ENCODE measurements around the gene STRN. TPM values are rescaled to one million over a fixed set of nuclear protein-coding genes. Genes with fewer than 3 reads are reported as not detected.

The STRN gene
- total and polyA plus RNA-seq, 9 of the 15 experiments (the other 6 are each of a cell fraction or from before 2014, with no cell fraction given) = 1.3 to 31.2 (median 20.0) TPM

DNA sequence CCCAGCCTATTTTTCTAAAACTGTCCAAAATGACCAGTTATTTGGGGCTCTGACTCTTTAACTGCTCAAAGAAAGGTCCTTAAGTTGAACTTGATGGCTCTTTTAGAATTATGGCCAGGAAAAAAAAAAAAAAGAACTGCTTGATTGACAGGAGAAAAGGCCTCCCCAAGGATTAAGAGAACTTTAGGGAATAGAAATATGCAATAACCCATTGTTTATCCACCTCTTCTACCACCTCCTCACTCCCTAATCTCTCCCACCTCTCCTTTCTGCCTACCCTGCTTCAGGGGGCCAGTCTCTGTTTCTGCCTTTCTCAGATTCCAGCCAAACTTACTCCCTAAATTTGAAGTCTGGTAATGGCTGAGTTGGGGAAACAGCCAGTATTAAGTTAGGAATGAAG is 5.7 kb upstream of the STRN start (continued):
- TF ChIP-seq NFIX (CRISPR knock-in tag; IDR thresholded peaks at IDR 0.05; ENCODE audit: low read depth) (no peak), ZNF589 (CRISPR knock-in tag; IDR thresholded peaks at IDR 0.05; ENCODE audit: low read depth) (no peak), BMI1 (IDR thresholded peaks at IDR 0.05; ENCODE audit: low read length) (no peak), NFATC3 (IDR thresholded peaks at IDR 0.05) (no peak), MED1 (CRISPR knock-in tag; IDR thresholded peaks at IDR 0.05; ENCODE audit: borderline replicate concordance) (no peak), KDM4B (IDR thresholded peaks at IDR 0.05; ENCODE audit: borderline replicate concordance in 2 of 2, low read depth in 1 of 2) (no peak), CHD1 (IDR thresholded peaks at IDR 0.05; ENCODE audit: low read length) (no peak)

DNA sequence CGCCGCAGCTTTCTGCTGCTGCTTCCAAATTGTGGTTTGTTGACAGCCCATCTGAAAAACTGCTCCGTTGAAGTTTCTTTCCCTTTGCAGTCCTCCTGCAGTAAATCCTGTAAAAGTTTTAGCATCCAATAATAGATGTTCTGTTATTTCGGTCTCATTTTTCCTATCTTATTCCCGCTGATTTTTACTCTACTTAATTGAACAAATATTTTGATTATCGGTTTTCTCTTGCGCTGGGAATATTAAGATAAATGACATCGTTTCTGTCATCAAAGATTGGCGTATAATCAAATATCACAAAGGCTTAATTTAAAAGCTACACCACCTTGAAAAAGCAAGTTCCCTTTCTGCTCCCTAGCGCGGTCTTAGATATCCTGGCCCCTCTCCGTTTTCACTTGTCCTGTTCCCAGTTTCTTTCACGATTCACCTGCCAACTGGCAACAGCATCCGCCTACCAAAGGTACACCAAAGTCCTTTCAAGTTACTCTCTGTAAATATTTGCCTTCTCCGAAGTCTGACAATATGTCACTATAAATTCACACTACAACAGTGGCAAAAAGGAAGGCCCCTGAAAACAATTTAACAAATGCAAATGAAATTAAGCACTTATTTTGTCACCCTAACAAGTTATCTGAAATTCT is 1.0 kb upstream of the STRN start:
- BruUV-seq (replicated peaks) = TSS peak; percentile 93
- Histone ChIP-seq H2AFZ (ENCODE audit: low read depth, low read length) (peak overlapping the region; percentile 98), H3K79me2 (ENCODE audit: control insufficient read depth, insufficient read depth, low read length) (peaks cover 44% of the 10 kb centered on the region), H3K4me1 (replicated peaks in 1 of 2; ENCODE audit: control insufficient read depth in 2 of 2, insufficient read depth in 2 of 2, low read length in 2 of 2) (peaks cover 6 to 22% of the 10 kb centered on the region in 2 experiments), H3K9ac (ENCODE audit: insufficient read depth in 1 of 2, low read depth in 2 of 2, low read length in 2 of 2) (peak overlapping the region; percentile 96 to 97), H3K9me1 (ENCODE audit: control insufficient read depth, insufficient read depth, low read length) (no peaks in the 10 kb centered on the region), H3K27ac (ENCODE audit: extremely low read depth, low read depth, low read length) (peak overlapping the region; percentile 96), H3K4me3 (peak overlapping the region; percentile 96), H4K20me1 (replicated peaks; ENCODE audit: control insufficient read depth, insufficient read depth, low read length) (no peaks in the 10 kb centered on the region), H3K4me2 (ENCODE audit: insufficient read depth, low read length) (peak overlapping the region; percentile 94), H3K36me3 (ENCODE audit: control insufficient read depth, insufficient read depth, low read length) (peaks cover 4% of the 10 kb centered on the region; the same call in 2 of the 3 replicates), H3K27me3 (ENCODE audit: control insufficient read depth in 2 of 2, insufficient read depth in 2 of 2, low read length in 2 of 2) (no peaks in the 10 kb centered on the region), H3K9me3 (replicated peaks; ENCODE audit: control insufficient read depth, insufficient read depth, low read depth, low read length) (no peaks in the 10 kb centered on the region)
- intact Hi-C loops (cut with micrococcal nuclease) (no loop called here), in situ Hi-C loops (cut with MboI) (no loop called here)
- 7% methylated on average over 15 of the region's 15 CpGs for WGBS (ENCODE audit: insufficient coverage, low coverage, missing lambda C conversion rate)
- CTCF ChIA-PET (ENCODE audit: low intra/inter-chr PET ratio) = no interaction called here
- no peak for ATAC-seq
- FAIRE-seq = no peak
- POLR2A ChIA-PET = interaction anchor here (0.6 to 1.7 kb wide), 6 partner anchors 13 to 229 kb away, joined by 3 to 6 read pairs (median 3); partner anchors contain the start of gene CEBPZOS
- peak in 2 of 4 experiments; percentile 24 to 40 for DNase-seq (ENCODE audit: extremely low read depth in 1 of 4, low spot score in 3 of 4)
- TF ChIP-seq, protein P1, sequence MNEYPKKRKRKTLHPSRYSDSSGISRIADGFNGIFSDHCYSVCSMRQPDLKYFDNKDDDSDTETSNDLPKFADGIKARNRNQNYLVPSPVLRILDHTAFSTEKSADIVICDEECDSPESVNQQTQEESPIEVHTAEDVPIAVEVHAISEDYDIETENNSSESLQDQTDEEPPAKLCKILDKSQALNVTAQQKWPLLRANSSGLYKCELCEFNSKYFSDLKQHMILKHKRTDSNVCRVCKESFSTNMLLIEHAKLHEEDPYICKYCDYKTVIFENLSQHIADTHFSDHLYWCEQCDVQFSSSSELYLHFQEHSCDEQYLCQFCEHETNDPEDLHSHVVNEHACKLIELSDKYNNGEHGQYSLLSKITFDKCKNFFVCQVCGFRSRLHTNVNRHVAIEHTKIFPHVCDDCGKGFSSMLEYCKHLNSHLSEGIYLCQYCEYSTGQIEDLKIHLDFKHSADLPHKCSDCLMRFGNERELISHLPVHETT (CRISPR knock-in tag; conservative IDR thresholded peaks at IDR 0.05 in 1 of 2, IDR thresholded peaks at IDR 0.05 in 1 of 2) = 0 out of 4 replicates have a peak, but pooled peaks of 1 of the 2 experiments have one; percentile 14
- TF ChIP-seq FOSL1 (tag; conservative IDR thresholded peaks at IDR 0.05) = no peak

Data from K562 (cell line).